Prostate gland (tissue), 2 donors: ENCODE results near the gene PML. TPM values are rescaled to one million over a fixed set of nuclear protein-coding genes. Genes with fewer than 3 reads are reported as not detected.

ENCODE experiments used
- DNase-seq: peaks from one replicate; pipeline ENCODE4 v3.0.0-alpha.2; 2019; ENCODE audit warnings: low spot score
- H3K27ac ChIP-seq, 2 donors: fragments of 200-600 bp; sonication (generic); 2 replicates each; pipeline ENCODE4 v1.5.1; 2017 to 2019
- H3K27me3 ChIP-seq: fragments of 200-600 bp; sonication (generic); replicated peaks from 2 replicates; pipeline ENCODE4 v1.5.1; 2019; ENCODE audit not compliant: insufficient read depth
- H3K36me3 ChIP-seq, 2 donors: fragments of 200-600 bp; sonication (generic); 1 replicate in 1 of 2; 2 replicates in 1 of 2; pipeline versions ENCODE4 v1.5.1 to v1.8.1; 2017 to 2019
- H3K4me1 ChIP-seq: fragments of 200-600 bp; sonication (generic); replicated peaks from 2 replicates; pipeline ENCODE4 v1.5.1; 2019
- H3K4me3 ChIP-seq, 2 donors: fragments of 200-600 bp; sonication (generic); 2 replicates each; pipeline ENCODE4 v1.5.1; 2017 to 2019
- H3K9me3 ChIP-seq: fragments of 200-600 bp; sonication (generic); 2 replicates; pipeline ENCODE4 v1.5.1; 2017
- CTCF ChIP-seq, 4 experiments: fragments of 200-600 bp in 2 of 4; fragments of 450-650 bp in 2 of 4; sonication (generic) in 2 of 4; IDR thresholded peaks; 1 replicate in 3 of 4; 2 replicates in 1 of 4; pipeline ENCODE4 v1.5.1; 2016 to 2019; ENCODE audit warnings: antibody characterized with exemption in 4 of 4, mild to moderate bottlenecking in 2 of 4, moderate library complexity in 2 of 4
- POLR2A ChIP-seq: fragments of 450-650 bp; IDR thresholded peaks from one replicate; pipeline ENCODE4 v1.6.1; 2016; ENCODE audit warnings: antibody characterized with exemption, mild to moderate bottlenecking
- POLR2AphosphoS5 ChIP-seq: sonication (generic); formaldehyde crosslinking; IDR thresholded peaks from one replicate; pipeline ENCODE4 v1.6.1; 2017; ENCODE audit warnings: antibody characterized with exemption
- WGBS: methylation state at CpG from one replicate; pipeline ENCODE4 v1.1.5; 2018; 5-methylcytosine and 5-hydroxymethylcytosine counted together
- intact Hi-C: fragments of 100-400 bp; cut with DNase I; formaldehyde crosslinking; loops from one replicate; pipeline ENCODE4 v1.14.2; 2022
- total RNA-seq, 2 donors: library from RNA; depleted of rRNA; stranded (reverse); fragments of >200 nt; gene quantifications; one replicate each; pipeline ENCODE4 v1.1.0, GENCODE V29; 2016

PML gene
- total RNA-seq, 2 donors from 2014 or later, result 67.5 to 122 TPM

GRCh38 chr15:73962433-73962832 is 32.1 kb upstream of the PML start:
- no peak overlapping the region for H3K4me3 ChIP-seq
- no peaks in the 10 kb centered on the region for H3K36me3 ChIP-seq
- no peaks in the 10 kb centered on the region for H3K9me3 ChIP-seq
- intact Hi-C loops, result no loop called here
- 60% methylated on average over 5 of the region's 5 CpGs for WGBS
- no peaks in the 10 kb centered on the region for H3K27me3 ChIP-seq
- no peak for DNase-seq
- TF ChIP-seq POLR2AphosphoS5 (no peak), POLR2A (no peak), CTCF (IDR thresholded peaks at IDR 0.05) (no peak)
- no peak overlapping the region for H3K27ac ChIP-seq
- no peaks in the 10 kb centered on the region for H3K4me1 ChIP-seq

GRCh38 chr15:73964736-73965093 is 29.8 kb upstream of the PML start:
- intact Hi-C loops, result loop anchor here (2.0 kb wide), 1 partner anchor 14 kb away; no protein-coding TSS in a partner anchor
- no peak overlapping the region for H3K4me3 ChIP-seq
- peak; percentile 57 for DNase-seq
- 15% methylated on average over 11 of the region's 11 CpGs for WGBS
- TF ChIP-seq POLR2AphosphoS5 (no peak), CTCF (IDR thresholded peaks at IDR 0.05) (peak; percentile 76 to 92 (median 85)), POLR2A (no peak)
- H3K27ac ChIP-seq, result no peak overlapping the region
- H3K4me1 ChIP-seq, result no peaks in the 10 kb centered on the region
- H3K36me3 ChIP-seq, result no peaks in the 10 kb centered on the region
- no peaks in the 10 kb centered on the region for H3K9me3 ChIP-seq
- no peaks in the 10 kb centered on the region for H3K27me3 ChIP-seq

GRCh38 chr15:73965094-73965757 is 29.3 kb upstream of the PML start:
- no peaks in the 10 kb centered on the region for H3K27me3 ChIP-seq
- WGBS, result 38% methylated on average over 13 of the region's 13 CpGs

GRCh38 chr15:73965758-73966113 is 28.8 kb upstream of the PML start:
- 52% methylated on average over 2 of the region's 2 CpGs for WGBS
- H3K27ac ChIP-seq, result no peak overlapping the region
- intact Hi-C loops, result loop anchor here (2.0 kb wide), 1 partner anchor 15 kb away; no protein-coding TSS in a partner anchor
- H3K4me3 ChIP-seq, result no peak overlapping the region
- TF ChIP-seq CTCF (IDR thresholded peaks at IDR 0.05), result no peak
- no peaks in the 10 kb centered on the region for H3K36me3 ChIP-seq
- H3K27me3 ChIP-seq, result no peaks in the 10 kb centered on the region
- no peaks in the 10 kb centered on the region for H3K4me1 ChIP-seq
- no peaks in the 10 kb centered on the region for H3K9me3 ChIP-seq
- DNase-seq, result no peak

More at GRCh38 chr15:73965094-73965757, 29.3 kb upstream of the PML start:
- Histone ChIP-seq H3K4me3 (no peak overlapping the region), H3K9me3 (no peaks in the 10 kb centered on the region), H3K4me1 (no peaks in the 10 kb centered on the region), H3K36me3 (no peaks in the 10 kb centered on the region), H3K27ac (no peak overlapping the region)
- DNase-seq, result no peak
- no peak for TF ChIP-seq POLR2A
- no peak for TF ChIP-seq POLR2AphosphoS5
- TF ChIP-seq CTCF (IDR thresholded peaks at IDR 0.05), result peak in 1 of 4 experiments; percentile 8
- intact Hi-C loops, result loop anchor here (2.0 kb wide), 1 partner anchor 14 kb away; no protein-coding TSS in a partner anchor

- TF ChIP-seq POLR2AphosphoS5 (no peak), CTCF (IDR thresholded peaks at IDR 0.05) (no peak), POLR2A (no peak)
- no peaks in the 10 kb centered on the region for H3K27me3 ChIP-seq
- intact Hi-C loops, result no loop called here
These were observed 26.1 kb upstream of the PML start for GRCh38 chr15:73968461-73968860.

More at GRCh38 chr15:73968461-73968860, 26.1 kb upstream of the PML start:
- Histone ChIP-seq H3K27ac (no peak overlapping the region), H3K36me3 (no peaks in the 10 kb centered on the region), H3K9me3 (no peaks in the 10 kb centered on the region), H3K4me3 (no peak overlapping the region), H3K4me1 (peaks cover 4% of the 10 kb centered on the region)
- no peak for DNase-seq
- WGBS, result 96% methylated on average over 3 of the region's 3 CpGs
